GM12874 (cell line): ENCODE measurements around the gene LRRN1.

Experiments used
- CTCF ChIP-seq: IDR thresholded peaks from 2 replicates; pipeline ENCODE4 v1.5.1; 2011; ENCODE audit warnings: low read depth, mild to moderate bottlenecking, control low read depth, low read length, moderate library complexity; ENCODE audit not compliant: insufficient read depth

LRRN1 gene

GRCh38 chr3:3806092-3806491 is 6.9 kb downstream of the LRRN1 start:
- TF ChIP-seq CTCF, result no peak

- no peak for TF ChIP-seq CTCF
Observed at GRCh38 chr3:3806856-3807255, 7.6 kb downstream of the LRRN1 start.

DNA sequence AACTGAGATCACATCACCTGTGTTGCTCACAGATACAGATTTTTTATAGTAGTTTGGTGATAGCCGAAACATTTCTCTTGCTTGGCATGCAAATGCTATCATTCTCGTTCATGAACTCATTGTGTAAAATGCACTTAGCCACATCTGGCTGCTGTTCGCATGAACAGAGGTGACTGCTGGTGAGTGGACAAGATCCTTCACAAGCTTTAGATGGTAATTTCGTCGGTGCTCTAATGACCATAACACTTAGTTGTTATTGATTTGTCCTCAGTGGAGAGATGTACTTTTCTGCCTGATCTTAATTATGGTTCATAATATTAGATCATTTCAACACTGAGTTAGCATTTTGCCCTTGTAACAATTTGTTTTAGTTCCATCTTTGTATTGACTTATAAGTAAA is 13.8 kb downstream of the LRRN1 start:
- no peak for TF ChIP-seq CTCF

DNA sequence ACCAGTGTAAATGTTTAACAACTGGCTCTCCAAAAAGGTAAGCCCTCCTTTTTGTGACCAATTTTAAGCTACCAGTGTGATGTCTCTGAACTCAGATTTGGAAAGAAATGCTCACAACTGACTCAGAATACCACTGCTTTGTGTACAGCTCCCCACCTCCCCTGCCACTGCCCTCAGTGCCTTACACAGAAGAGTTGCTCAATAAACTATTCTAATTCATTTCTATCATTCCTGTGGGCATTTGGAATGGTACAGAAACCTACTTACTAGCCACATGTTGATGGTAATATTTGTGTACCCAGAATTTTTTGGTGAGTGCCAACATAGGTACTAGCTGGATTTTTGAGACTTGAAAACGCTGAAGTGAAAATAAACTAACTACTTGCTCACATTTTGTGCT is 16.0 kb downstream of the LRRN1 start:
- TF ChIP-seq CTCF, result no peak

DNA sequence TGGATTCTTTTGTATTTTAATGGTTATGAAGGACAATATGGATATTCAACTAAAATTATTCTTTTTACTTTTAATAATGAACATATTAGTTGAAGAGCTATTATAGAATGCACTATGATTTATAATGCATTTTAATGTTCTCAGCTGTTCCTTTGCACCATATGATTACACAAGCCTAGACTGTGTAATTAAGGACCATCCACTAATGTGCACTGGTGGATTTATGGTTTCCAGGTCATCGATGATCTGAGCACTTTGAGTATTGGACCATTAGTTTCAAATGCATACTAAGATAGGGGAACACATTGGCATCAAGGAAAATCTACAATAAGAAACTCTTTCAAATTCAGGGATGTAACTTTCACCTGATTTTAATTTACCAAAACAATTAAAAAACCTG is 16.8 kb downstream of the LRRN1 start:
- TF ChIP-seq CTCF, result no peak

GRCh38 chr3:3817865-3818264 is 18.6 kb downstream of the LRRN1 start:
- no peak for TF ChIP-seq CTCF

DNA sequence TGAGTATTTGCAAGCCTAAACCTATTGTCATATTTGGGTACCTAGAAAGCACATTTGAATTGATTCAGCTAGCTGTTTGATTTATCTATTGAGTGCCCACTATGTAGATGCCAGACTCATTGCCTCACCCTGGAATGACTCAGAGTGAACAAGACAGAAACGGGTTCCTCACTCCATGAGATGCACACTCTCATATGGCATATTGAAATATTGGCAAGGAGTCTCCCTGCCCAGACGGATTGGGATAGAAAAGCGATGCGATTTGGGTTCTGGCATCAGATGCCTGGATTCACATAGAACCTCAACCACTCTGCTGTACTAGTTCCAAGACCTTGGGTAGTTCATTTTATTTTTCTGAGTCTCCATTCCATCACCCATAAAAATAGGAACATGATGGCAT is 22.5 kb downstream of the LRRN1 start:
- no peak for TF ChIP-seq CTCF

GRCh38 chr3:3825035-3825434 is 25.8 kb downstream of the LRRN1 start:
- no peak for TF ChIP-seq CTCF
